ENCODE measurements around the gene DOCK4.

The DOCK4 gene

GRCh38 chr7:111788286-111789047 lies 417.7 kb downstream of the DOCK4 start:
- H3K36me3 ChIP-seq (ENCODE audit: insufficient read depth, low read length) = no peaks in the 10 kb centered on the region

GRCh38 chr7:111787741-111788140 lies 418.5 kb downstream of the DOCK4 start:
- TF ChIP-seq EZH2phosphoT487 (IDR thresholded peaks at IDR 0.05; ENCODE audit: borderline replicate concordance) = no peak
- TF ChIP-seq, protein P1, sequence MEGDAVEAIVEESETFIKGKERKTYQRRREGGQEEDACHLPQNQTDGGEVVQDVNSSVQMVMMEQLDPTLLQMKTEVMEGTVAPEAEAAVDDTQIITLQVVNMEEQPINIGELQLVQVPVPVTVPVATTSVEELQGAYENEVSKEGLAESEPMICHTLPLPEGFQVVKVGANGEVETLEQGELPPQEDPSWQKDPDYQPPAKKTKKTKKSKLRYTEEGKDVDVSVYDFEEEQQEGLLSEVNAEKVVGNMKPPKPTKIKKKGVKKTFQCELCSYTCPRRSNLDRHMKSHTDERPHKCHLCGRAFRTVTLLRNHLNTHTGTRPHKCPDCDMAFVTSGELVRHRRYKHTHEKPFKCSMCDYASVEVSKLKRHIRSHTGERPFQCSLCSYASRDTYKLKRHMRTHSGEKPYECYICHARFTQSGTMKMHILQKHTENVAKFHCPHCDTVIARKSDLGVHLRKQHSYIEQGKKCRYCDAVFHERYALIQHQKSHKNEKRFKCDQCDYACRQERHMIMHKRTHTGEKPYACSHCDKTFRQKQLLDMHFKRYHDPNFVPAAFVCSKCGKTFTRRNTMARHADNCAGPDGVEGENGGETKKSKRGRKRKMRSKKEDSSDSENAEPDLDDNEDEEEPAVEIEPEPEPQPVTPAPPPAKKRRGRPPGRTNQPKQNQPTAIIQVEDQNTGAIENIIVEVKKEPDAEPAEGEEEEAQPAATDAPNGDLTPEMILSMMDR (conservative IDR thresholded peaks at IDR 0.05; ENCODE audit: low read length) = no peak
- Histone ChIP-seq H3K79me2 (ENCODE audit: insufficient read depth, low read length) (no peaks in the 10 kb centered on the region), H3K27me3 (ENCODE audit: insufficient read depth, low read length, poor library complexity, severe bottlenecking) (no peaks in the 10 kb centered on the region), H3K36me3 (ENCODE audit: insufficient read depth, low read length) (no peaks in the 10 kb centered on the region), H2AFZ (ENCODE audit: low read length) (no peak overlapping the region), H3F3A (ENCODE audit: low read depth) (no peaks in the 10 kb centered on the region), H3K4me1 (ENCODE audit: insufficient read depth, low read length, poor library complexity, severe bottlenecking) (no peaks in the 10 kb centered on the region), H3K9me2 (replicated peaks; ENCODE audit: low read depth, low read length) (no peaks in the 10 kb centered on the region), H4K20me1 (ENCODE audit: insufficient read depth, low read length, poor library complexity, severe bottlenecking) (no peaks in the 10 kb centered on the region), H3K9me3 (ENCODE audit: insufficient read depth, low read depth, low read length) (no peaks in the 10 kb centered on the region), H3K4me2 (ENCODE audit: low read depth, low read length, poor library complexity, severe bottlenecking) (no peak overlapping the region), H3K4me3 (ENCODE audit: low read length, poor library complexity, severe bottlenecking) (no peak overlapping the region), H3K9ac (ENCODE audit: low read depth, low read length, poor library complexity, severe bottlenecking) (no peak overlapping the region)

More at GRCh38 chr7:111788286-111789047, 417.7 kb downstream of the DOCK4 start:
- H2AFZ ChIP-seq (ENCODE audit: low read length) = no peak overlapping the region
- H3K9me3 ChIP-seq (ENCODE audit: insufficient read depth, low read depth, low read length) = no peaks in the 10 kb centered on the region
- no peak overlapping the region for H3K4me2 ChIP-seq (ENCODE audit: low read depth, low read length, poor library complexity, severe bottlenecking)
- H3K9me2 ChIP-seq (replicated peaks; ENCODE audit: low read depth, low read length) = no peaks in the 10 kb centered on the region
- no peak overlapping the region for H3K9ac ChIP-seq (ENCODE audit: low read depth, low read length, poor library complexity, severe bottlenecking)
- no peaks in the 10 kb centered on the region for H3K79me2 ChIP-seq (ENCODE audit: insufficient read depth, low read length)
- H3K4me1 ChIP-seq (ENCODE audit: insufficient read depth, low read length, poor library complexity, severe bottlenecking) = no peaks in the 10 kb centered on the region
- TF ChIP-seq EZH2phosphoT487 (IDR thresholded peaks at IDR 0.05; ENCODE audit: borderline replicate concordance) = no peak
- TF ChIP-seq, protein P1 (conservative IDR thresholded peaks at IDR 0.05; ENCODE audit: low read length) = no peak
- H3F3A ChIP-seq (ENCODE audit: low read depth) = no peaks in the 10 kb centered on the region
- H3K4me3 ChIP-seq (ENCODE audit: low read length, poor library complexity, severe bottlenecking) = no peak overlapping the region
- no peaks in the 10 kb centered on the region for H4K20me1 ChIP-seq (ENCODE audit: insufficient read depth, low read length, poor library complexity, severe bottlenecking)
- no peaks in the 10 kb centered on the region for H3K27me3 ChIP-seq (ENCODE audit: insufficient read depth, low read length, poor library complexity, severe bottlenecking)

DNA sequence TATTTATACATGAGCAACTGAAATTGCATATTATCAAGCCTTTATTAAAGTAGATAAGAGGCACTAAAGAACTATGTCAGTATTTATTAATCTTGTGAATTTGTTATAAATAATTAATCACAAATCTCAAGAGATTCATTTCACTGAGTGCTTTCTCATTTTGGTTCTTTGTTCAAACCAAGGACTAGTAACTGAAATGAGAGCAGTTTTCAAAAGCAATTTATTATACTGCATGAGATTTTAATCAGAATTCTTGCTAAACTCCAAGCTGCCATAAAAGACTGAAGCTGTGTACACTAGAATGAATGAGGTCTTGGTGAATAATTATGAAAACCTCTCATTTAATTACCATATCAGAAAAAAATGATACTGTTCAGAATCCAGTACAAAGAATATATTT lies 419.1 kb downstream of the DOCK4 start:
- H3K9me3 ChIP-seq (ENCODE audit: insufficient read depth, low read depth, low read length) = no peaks in the 10 kb centered on the region
- no peaks in the 10 kb centered on the region for H3K9me2 ChIP-seq (replicated peaks; ENCODE audit: low read depth, low read length)
- TF ChIP-seq, protein P1 (conservative IDR thresholded peaks at IDR 0.05; ENCODE audit: low read length) = no peak
- no peaks in the 10 kb centered on the region for H3F3A ChIP-seq (ENCODE audit: low read depth)
- no peak overlapping the region for H3K9ac ChIP-seq (ENCODE audit: low read depth, low read length, poor library complexity, severe bottlenecking)
- no peaks in the 10 kb centered on the region for H3K79me2 ChIP-seq (ENCODE audit: insufficient read depth, low read length)
- no peaks in the 10 kb centered on the region for H3K36me3 ChIP-seq (ENCODE audit: insufficient read depth, low read length)
- no peaks in the 10 kb centered on the region for H3K4me1 ChIP-seq (ENCODE audit: insufficient read depth, low read length, poor library complexity, severe bottlenecking)
- no peak overlapping the region for H3K4me3 ChIP-seq (ENCODE audit: low read length, poor library complexity, severe bottlenecking)
- H2AFZ ChIP-seq (ENCODE audit: low read length) = no peak overlapping the region
- no peak overlapping the region for H3K4me2 ChIP-seq (ENCODE audit: low read depth, low read length, poor library complexity, severe bottlenecking)
- H4K20me1 ChIP-seq (ENCODE audit: insufficient read depth, low read length, poor library complexity, severe bottlenecking) = no peaks in the 10 kb centered on the region
- no peaks in the 10 kb centered on the region for H3K27me3 ChIP-seq (ENCODE audit: insufficient read depth, low read length, poor library complexity, severe bottlenecking)
